A549 treated with Mapracorat at 1 μM for 4 hours (cell line): ENCODE measurements around the gene NSUN7. TPM values are rescaled to one million over a fixed set of nuclear protein-coding genes. Genes with fewer than 3 reads are reported as not detected.

Source experiments
- total RNA-seq: library from RNA; stranded (reverse); fragments of 200-300 nt; extraction: Qiagen RNA extraction; gene quantifications from 5 replicates; pipeline ENCODE4 v1.2.3, GENCODE V29; 2022

Gene NSUN7
- 0.17 to 0.62 TPM (median 0.41 TPM) in 5 replicates for total RNA-seq

GRCh38 chr4:40749717-40750460, at the start of gene NSUN7:
Gene NSUN7 (plus strand): TSS chr4:40749955. CDS start chr4:40750694, 739 bp downstream.

Other genes starting within 250 kb of the NSUN7 start
- gene RBM47, start 120.1 kb upstream of the NSUN7 start, total RNA-seq, result 19.2 to 24.7 TPM (median 23.5 TPM) in 5 replicates